Measurements from ENCODE around the gene NSG1. TPM values are rescaled to one million over a fixed set of nuclear protein-coding genes. Genes with fewer than 3 reads are reported as not detected.
A peak's percentile ranks its signal among the peaks of the same experiment; 100 is the strongest.
"Not testable (repeated sequence)": the region's sequence is repeated elsewhere in the genome, so short reads cannot be mapped to it uniquely, and the experiment has no call there.

The NSG1 gene
- polyA plus RNA-seq, 10 donors: 1.3 to 19.7 (median 3.0) TPM

GRCh38 chr4:4432341-4433125 lies 45.6 kb downstream of the NSG1 start:
- DNase-seq: no peak

- no peak for DNase-seq
Observed at GRCh38 chr4:4433941-4434340, 47.0 kb downstream of the NSG1 start.

GRCh38 chr4:4436244-4436823 lies 49.4 kb downstream of the NSG1 start:
- DNase-seq: no peak

- DNase-seq: no peak
Observed at GRCh38 chr4:4437798-4438470, 51.0 kb downstream of the NSG1 start.

- no peak for DNase-seq
Observed at GRCh38 chr4:4438891-4439290, 52.0 kb downstream of the NSG1 start.

- DNase-seq: no peak
Observed at GRCh38 chr4:4439782-4440181, 52.9 kb downstream of the NSG1 start.

GRCh38 chr4:4440333-4441061 lies 53.6 kb downstream of the NSG1 start:
- DNase-seq: no peak

GRCh38 chr4:4443821-4444220 lies 56.9 kb downstream of the NSG1 start:
- peak in 1 of 3 donors; percentile 39 for DNase-seq

- no peak for DNase-seq
Observed at GRCh38 chr4:4446434-4446833, 59.5 kb downstream of the NSG1 start.

- no peak for DNase-seq
Observed at GRCh38 chr4:4455210-4455865, 68.4 kb downstream of the NSG1 start.

GRCh38 chr4:4456351-4456750 lies 69.4 kb downstream of the NSG1 start:
- no peak for DNase-seq

- DNase-seq: no peak
Observed at GRCh38 chr4:4456816-4457578, 70.1 kb downstream of the NSG1 start.

- DNase-seq: peak in 1 of 3 donors; percentile 32
Observed at GRCh38 chr4:4457803-4458553, 71.1 kb downstream of the NSG1 start.

GRCh38 chr4:4459181-4459580 lies 72.3 kb downstream of the NSG1 start:
- no peak for DNase-seq

GRCh38 chr4:4460759-4461158 lies 73.9 kb downstream of the NSG1 start:
- no peak for DNase-seq

- no peak for DNase-seq
Observed at GRCh38 chr4:4461178-4461577, 74.3 kb downstream of the NSG1 start.

GRCh38 chr4:4461850-4462249 lies 74.9 kb downstream of the NSG1 start:
- DNase-seq: no peak

- no peak for DNase-seq
Observed at GRCh38 chr4:4462970-4463369, 76.1 kb downstream of the NSG1 start.

- not testable (repeated sequence) for DNase-seq
Observed at GRCh38 chr4:4465238-4465637, 78.3 kb downstream of the NSG1 start.

Data from muscle of back (tissue), 11 donors.